Spleen (tissue), 7 donors: ENCODE data around the gene TMEM164.

Experiments used
- POLR2AphosphoS5 ChIP-seq, 3 donors: sonication (generic); formaldehyde crosslinking; IDR thresholded peaks; one replicate each; pipeline ENCODE4 v1.5.1; 2017; ENCODE audit warnings: antibody characterized with exemption in 3 of 3
- TF ChIP-seq, protein P1 (sequence below), 11 experiments: fragments of 200-600 bp in 7 of 11; fragments of 450-650 bp in 4 of 11; sonication (generic) in 4 of 11; IDR thresholded peaks in 8 of 11; conservative IDR thresholded peaks in 3 of 11; 1 replicate in 7 of 11; 2 replicates in 4 of 11; pipeline versions ENCODE4 v1.4.0 to v1.8.0; 2016 to 2021; ENCODE audit warnings: antibody characterized with exemption in 11 of 11, inconsistent platforms in 4 of 11, mild to moderate bottlenecking in 1 of 11
- donor health status: DM: no; HTN: no; CAD: no; lungs with moderate emphysema.
- donor health status: DM: no; HTN: no; CAD: no.
- donor health status: DM: no; HTN: no; CAD: no.

DNA sequence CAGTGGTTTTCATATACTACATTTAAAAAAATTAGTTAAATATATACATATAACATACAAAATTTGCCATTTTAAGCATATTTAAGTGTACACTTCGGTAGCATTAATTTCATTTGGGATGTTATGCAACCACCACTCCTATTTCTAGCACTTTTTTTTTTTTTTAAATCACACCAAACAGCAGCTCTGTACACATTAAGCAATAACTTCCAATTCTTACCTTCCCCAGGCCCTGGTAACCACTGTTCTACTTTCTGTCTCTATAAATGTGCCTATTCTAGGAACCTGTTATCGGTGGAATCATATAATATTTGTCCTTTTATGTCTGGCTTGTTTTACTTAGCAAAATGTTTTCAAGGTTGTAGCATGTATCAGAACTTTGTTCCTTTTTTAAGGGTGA lies 39.1 kb downstream of the TMEM164 start:
- TF ChIP-seq, protein P1, sequence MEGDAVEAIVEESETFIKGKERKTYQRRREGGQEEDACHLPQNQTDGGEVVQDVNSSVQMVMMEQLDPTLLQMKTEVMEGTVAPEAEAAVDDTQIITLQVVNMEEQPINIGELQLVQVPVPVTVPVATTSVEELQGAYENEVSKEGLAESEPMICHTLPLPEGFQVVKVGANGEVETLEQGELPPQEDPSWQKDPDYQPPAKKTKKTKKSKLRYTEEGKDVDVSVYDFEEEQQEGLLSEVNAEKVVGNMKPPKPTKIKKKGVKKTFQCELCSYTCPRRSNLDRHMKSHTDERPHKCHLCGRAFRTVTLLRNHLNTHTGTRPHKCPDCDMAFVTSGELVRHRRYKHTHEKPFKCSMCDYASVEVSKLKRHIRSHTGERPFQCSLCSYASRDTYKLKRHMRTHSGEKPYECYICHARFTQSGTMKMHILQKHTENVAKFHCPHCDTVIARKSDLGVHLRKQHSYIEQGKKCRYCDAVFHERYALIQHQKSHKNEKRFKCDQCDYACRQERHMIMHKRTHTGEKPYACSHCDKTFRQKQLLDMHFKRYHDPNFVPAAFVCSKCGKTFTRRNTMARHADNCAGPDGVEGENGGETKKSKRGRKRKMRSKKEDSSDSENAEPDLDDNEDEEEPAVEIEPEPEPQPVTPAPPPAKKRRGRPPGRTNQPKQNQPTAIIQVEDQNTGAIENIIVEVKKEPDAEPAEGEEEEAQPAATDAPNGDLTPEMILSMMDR (IDR thresholded peaks at IDR 0.05 in 8 of 11, conservative IDR thresholded peaks at IDR 0.05 in 3 of 11): no peak
- no peak for TF ChIP-seq POLR2AphosphoS5 (IDR thresholded peaks at IDR 0.05)
